SK-N-SH treated with all-trans-retinoic acid at 6 μM for 48 hours (cell line): Measurements from ENCODE around the gene PLA2G10.

Experiments used
- TF ChIP-seq, protein P1 (sequence below): fragments of 250-450 bp; sonication (Bioruptor Pico); IDR thresholded peaks from 2 replicates; pipeline ENCODE4 v1.8.0; 2021; ENCODE audit warnings: low read depth, mild to moderate bottlenecking, moderate library complexity, borderline replicate concordance

PLA2G10 gene

GRCh38 chr16:14627078-14627477, 67.0 kb downstream of the PLA2G10 start (continued):
- TF ChIP-seq, protein P1, sequence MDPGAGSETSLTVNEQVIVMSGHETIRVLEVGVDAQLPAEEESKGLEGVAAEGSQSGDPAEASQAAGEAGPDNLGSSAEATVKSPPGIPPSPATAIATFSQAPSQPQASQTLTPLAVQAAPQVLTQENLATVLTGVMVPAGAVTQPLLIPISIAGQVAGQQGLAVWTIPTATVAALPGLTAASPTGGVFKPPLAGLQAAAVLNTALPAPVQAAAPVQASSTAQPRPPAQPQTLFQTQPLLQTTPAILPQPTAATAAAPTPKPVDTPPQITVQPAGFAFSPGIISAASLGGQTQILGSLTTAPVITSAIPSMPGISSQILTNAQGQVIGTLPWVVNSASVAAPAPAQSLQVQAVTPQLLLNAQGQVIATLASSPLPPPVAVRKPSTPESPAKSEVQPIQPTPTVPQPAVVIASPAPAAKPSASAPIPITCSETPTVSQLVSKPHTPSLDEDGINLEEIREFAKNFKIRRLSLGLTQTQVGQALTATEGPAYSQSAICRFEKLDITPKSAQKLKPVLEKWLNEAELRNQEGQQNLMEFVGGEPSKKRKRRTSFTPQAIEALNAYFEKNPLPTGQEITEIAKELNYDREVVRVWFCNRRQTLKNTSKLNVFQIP (CRISPR knock-in tag) = no peak
